HS-27A (cell line): ENCODE data around the gene IL1R2.

ENCODE experiments used
- DNase-seq: peaks from one replicate; pipeline ENCODE4 v3.0.0-alpha.2; 2012; ENCODE audit warnings: low read depth, missing footprints

IL1R2 gene

GRCh38 chr2:102043560-102043959 is 51.8 kb downstream of the IL1R2 start:
- no peak for DNase-seq

GRCh38 chr2:102044235-102044896 is 52.6 kb downstream of the IL1R2 start:
- no peak for DNase-seq

- no peak for DNase-seq
Observed at GRCh38 chr2:102044967-102045489, 53.3 kb downstream of the IL1R2 start.

- DNase-seq, result no peak
Observed at GRCh38 chr2:102045697-102046096, 53.9 kb downstream of the IL1R2 start.

- DNase-seq, result no peak
Observed at GRCh38 chr2:102046135-102046986, 54.6 kb downstream of the IL1R2 start.

GRCh38 chr2:102048465-102048864 is 56.7 kb downstream of the IL1R2 start:
- DNase-seq, result no peak

GRCh38 chr2:102049756-102050443 is 58.1 kb downstream of the IL1R2 start:
- no peak for DNase-seq

GRCh38 chr2:102050854-102051391 is 59.2 kb downstream of the IL1R2 start:
- no peak for DNase-seq

- DNase-seq, result no peak
Observed at GRCh38 chr2:102051692-102052277, 60.0 kb downstream of the IL1R2 start.

GRCh38 chr2:102052365-102052764 is 60.6 kb downstream of the IL1R2 start:
- DNase-seq, result no peak

- no peak for DNase-seq
Observed at GRCh38 chr2:102053096-102053495, 61.3 kb downstream of the IL1R2 start.

GRCh38 chr2:102055346-102055990 is 63.7 kb downstream of the IL1R2 start:
- no peak for DNase-seq

GRCh38 chr2:102056079-102056581 is 64.4 kb downstream of the IL1R2 start:
- DNase-seq, result no peak

GRCh38 chr2:102057502-102058292 is 65.9 kb downstream of the IL1R2 start:
- DNase-seq, result no peak

- no peak for DNase-seq
Observed at GRCh38 chr2:102058293-102058833, 66.6 kb downstream of the IL1R2 start.

GRCh38 chr2:102059151-102059550 is 67.4 kb downstream of the IL1R2 start:
- DNase-seq, result no peak

- DNase-seq, result no peak
Observed at GRCh38 chr2:102060047-102060446, 68.3 kb downstream of the IL1R2 start.

GRCh38 chr2:102060792-102061191 is 69.0 kb downstream of the IL1R2 start:
- no peak for DNase-seq

GRCh38 chr2:102061286-102061699 is 69.5 kb downstream of the IL1R2 start:
- DNase-seq, result no peak
